Calu3 (cell line): ENCODE measurements around the gene BIVM. TPM values are rescaled to one million over a fixed set of nuclear protein-coding genes. Genes with fewer than 3 reads are reported as not detected.

ENCODE experiments used
- BruUV-seq: library from RNA; stranded (reverse); fragments of 400-500 nt; replicated peaks from 2 replicates; lab custom pipeline; 2021; lab: Mats Ljungman, UMichigan
- CTCF ChIA-PET: fragments of 300-600 bp; sonication (Branson Sonifier 250); formaldehyde crosslinking; loops from one replicate; lab custom pipeline; 2022; ENCODE audit warnings: antibody characterized with exemption; lab: Charles Lee
- DNase-seq: peaks from one replicate; pipeline ENCODE4 v3.0.0; 2022
- H3K27ac Mint-ChIP-seq: one replicate; pipeline ENCODE4 v1.8.0; 2022; ENCODE audit warnings: mixed read lengths; ENCODE audit not compliant: unreplicated experiment
- H3K27me3 Mint-ChIP-seq: one replicate; pipeline ENCODE4 v1.8.0; 2022; ENCODE audit warnings: mixed read lengths; ENCODE audit not compliant: unreplicated experiment
- H3K36me3 Mint-ChIP-seq: one replicate; pipeline ENCODE4 v1.8.0; 2022; ENCODE audit warnings: mild to moderate bottlenecking, moderate library complexity, mixed read lengths; ENCODE audit not compliant: insufficient read depth, unreplicated experiment
- H3K4me1 Mint-ChIP-seq: one replicate; pipeline ENCODE4 v1.8.0; 2022; ENCODE audit warnings: mild to moderate bottlenecking, low read depth, mixed read lengths; ENCODE audit not compliant: unreplicated experiment
- H3K4me3 Mint-ChIP-seq: one replicate; pipeline ENCODE4 v1.8.0; 2022; ENCODE audit warnings: mild to moderate bottlenecking, low read depth, moderate library complexity, mixed read lengths; ENCODE audit not compliant: unreplicated experiment
- H3K9me3 Mint-ChIP-seq: one replicate; pipeline ENCODE4 v1.8.0; 2022; ENCODE audit warnings: low read depth, mixed read lengths; ENCODE audit not compliant: unreplicated experiment
- intact Hi-C: fragments of 100-400 bp; cut with micrococcal nuclease; formaldehyde crosslinking; loops from one replicate; pipeline ENCODE4 v1.10.0; 2022; ENCODE audit not compliant: unreplicated experiment
- total RNA-seq: library from RNA; stranded (reverse); gene quantifications from 2 replicates; pipeline ENCODE4 v1.2.3, GENCODE V29; 2022
- TF ChIP-seq, protein P1 (sequence below): fragments of 200-600 bp; IDR thresholded peaks from one replicate; pipeline ENCODE4 v1.8.0; 2022; ENCODE audit warnings: antibody characterized with exemption; ENCODE audit not compliant: unreplicated experiment

The BIVM gene
- total RNA-seq, 1 experiment from 2014 or later = 12.6 TPM

DNA sequence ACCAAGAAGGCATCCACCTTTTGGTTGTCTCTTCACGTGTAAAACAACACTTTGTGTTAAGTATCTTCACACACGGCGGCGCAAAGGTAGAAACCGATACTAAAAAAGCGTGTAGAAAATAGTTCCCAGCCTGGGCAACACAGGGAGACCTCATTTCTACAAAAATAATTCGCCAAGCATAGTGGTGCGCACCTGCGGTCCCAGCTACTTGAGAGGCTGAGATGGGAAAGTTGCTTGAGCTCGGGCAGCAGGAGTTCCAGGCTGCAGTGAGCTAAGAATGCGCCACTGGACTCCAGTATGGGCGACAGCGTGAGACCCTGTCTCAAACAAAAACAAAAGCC is 46.3 kb downstream of the BIVM start:
- CTCF ChIA-PET = no interaction called here

DNA sequence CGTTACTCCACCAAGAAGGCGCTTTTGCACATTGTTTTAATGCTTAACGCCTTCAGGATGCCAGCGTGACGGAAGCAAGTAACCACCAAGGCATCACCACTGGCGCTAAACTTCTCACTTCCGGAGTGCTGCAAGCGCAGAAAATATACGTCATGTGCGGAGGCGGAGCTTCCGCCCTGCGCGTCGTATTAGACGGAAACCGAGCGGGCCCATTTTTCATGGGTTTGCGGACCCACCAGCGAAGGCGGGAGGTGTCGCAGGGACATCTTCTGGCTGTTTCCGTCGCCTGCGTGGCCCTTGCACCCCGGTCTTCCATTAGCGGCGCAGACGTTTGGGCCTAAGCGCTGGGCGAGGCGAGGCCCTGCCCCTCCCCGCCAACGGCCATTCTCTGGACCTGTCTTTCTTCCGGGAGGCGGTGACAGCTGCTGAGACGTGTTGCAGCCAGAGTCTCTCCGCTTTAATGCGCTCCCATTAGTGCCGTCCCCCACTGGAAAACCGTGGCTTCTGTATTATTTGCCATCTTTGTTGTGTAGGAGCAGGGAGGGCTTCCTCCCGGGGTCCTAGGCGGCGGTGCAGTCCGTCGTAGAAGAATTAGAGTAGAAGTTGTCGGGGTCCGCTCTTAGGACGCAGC is 46.8 kb downstream of the BIVM start, which contains the start of gene ERCC5:
Gene ERCC5, plus strand, starts transcription at position 403 of the 631 bp plus-strand sequence. CDS start 235 bp downstream, outside the sequence.
- peak within 1 kb of the TSS; percentile 52 for H3K27ac Mint-ChIP-seq
- BruUV-seq = no TSS peak
- TF ChIP-seq, protein P1, sequence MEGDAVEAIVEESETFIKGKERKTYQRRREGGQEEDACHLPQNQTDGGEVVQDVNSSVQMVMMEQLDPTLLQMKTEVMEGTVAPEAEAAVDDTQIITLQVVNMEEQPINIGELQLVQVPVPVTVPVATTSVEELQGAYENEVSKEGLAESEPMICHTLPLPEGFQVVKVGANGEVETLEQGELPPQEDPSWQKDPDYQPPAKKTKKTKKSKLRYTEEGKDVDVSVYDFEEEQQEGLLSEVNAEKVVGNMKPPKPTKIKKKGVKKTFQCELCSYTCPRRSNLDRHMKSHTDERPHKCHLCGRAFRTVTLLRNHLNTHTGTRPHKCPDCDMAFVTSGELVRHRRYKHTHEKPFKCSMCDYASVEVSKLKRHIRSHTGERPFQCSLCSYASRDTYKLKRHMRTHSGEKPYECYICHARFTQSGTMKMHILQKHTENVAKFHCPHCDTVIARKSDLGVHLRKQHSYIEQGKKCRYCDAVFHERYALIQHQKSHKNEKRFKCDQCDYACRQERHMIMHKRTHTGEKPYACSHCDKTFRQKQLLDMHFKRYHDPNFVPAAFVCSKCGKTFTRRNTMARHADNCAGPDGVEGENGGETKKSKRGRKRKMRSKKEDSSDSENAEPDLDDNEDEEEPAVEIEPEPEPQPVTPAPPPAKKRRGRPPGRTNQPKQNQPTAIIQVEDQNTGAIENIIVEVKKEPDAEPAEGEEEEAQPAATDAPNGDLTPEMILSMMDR = no peak
- H3K4me3 Mint-ChIP-seq = peak within 1 kb of the TSS; percentile 70
- H3K36me3 Mint-ChIP-seq = peaks cover 29% of the 10 kb centered on the region
- peak; percentile 77 for DNase-seq
- no peaks in the 10 kb centered on the region for H3K4me1 Mint-ChIP-seq
- intact Hi-C loops = loop anchor here (2.0 to 5.0 kb wide), 2 partner anchors 119 to 248 kb away; partner anchors contain the start of gene TPP2
- H3K27me3 Mint-ChIP-seq = no peaks in the 10 kb centered on the region
- CTCF ChIA-PET = no interaction called here
- H3K9me3 Mint-ChIP-seq = no peaks in the 10 kb centered on the region

More for the DNA sequence above, 46.3 kb downstream of the BIVM start:
- BruUV-seq = TSS peak; percentile 94
- DNase-seq = no peak
- intact Hi-C loops = loop anchor here (5.0 kb wide), 1 partner anchor 248 kb away; the partner anchor contains the start of gene TPP2
- Mint-ChIP-seq H3K4me3 (peak overlapping the region; percentile 70), H3K36me3 (peaks cover 25% of the 10 kb centered on the region), H3K4me1 (no peaks in the 10 kb centered on the region), H3K27ac (no peak overlapping the region), H3K9me3 (no peaks in the 10 kb centered on the region), H3K27me3 (no peaks in the 10 kb centered on the region)
- TF ChIP-seq, protein P1 = no peak

DNA sequence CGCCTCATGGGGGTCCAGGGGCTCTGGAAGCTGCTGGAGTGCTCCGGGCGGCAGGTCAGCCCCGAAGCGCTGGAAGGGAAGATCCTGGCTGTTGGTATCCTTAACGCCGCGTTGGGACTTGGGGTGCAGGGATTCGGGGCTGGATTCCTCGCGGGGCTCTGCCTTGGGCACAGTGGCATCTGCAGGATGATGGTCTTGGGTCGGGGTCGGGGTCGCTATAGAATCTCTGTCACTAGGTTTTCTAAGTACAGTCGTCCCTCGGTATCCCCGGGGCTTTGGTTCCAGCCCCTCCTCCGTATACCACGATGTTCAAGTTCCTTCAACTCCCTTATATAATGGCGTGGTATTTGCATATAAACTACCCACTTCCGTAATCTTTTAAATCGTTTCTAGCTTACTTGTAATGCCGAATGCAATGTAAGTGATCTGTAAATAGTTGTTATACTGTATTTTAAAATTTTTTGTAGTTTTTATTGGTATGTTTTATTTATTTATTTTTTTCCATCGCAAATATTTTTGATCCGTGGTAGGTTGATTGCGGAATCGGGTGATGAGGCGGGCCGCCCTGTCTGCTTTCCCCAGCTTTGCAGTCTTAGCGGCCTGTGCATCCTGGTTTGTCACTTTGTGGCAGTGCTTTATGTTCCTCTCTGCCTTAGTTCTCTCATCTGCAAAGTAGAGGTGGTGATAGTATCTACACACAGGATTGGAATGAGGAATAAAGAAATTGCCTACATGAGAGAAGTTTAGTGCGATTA is 47.5 kb downstream of the BIVM start:
- peak overlapping the region; percentile 70 for H3K4me3 Mint-ChIP-seq
- DNase-seq = no peak
- BruUV-seq = TSS peak; percentile 42
- H3K27ac Mint-ChIP-seq = peak overlapping the region; percentile 36
- no peaks in the 10 kb centered on the region for H3K27me3 Mint-ChIP-seq
- intact Hi-C loops = loop anchor here (1.0 to 5.0 kb wide), 3 partner anchors 120 to 266 kb away; partner anchors contain the start of gene TPP2
- TF ChIP-seq, protein P1 = no peak
- H3K4me1 Mint-ChIP-seq = no peaks in the 10 kb centered on the region
- CTCF ChIA-PET = interaction anchor here (0.6 kb wide), 1 partner anchor 252 kb away, joined by 3 read pairs; no protein-coding TSS in a partner anchor
- no peaks in the 10 kb centered on the region for H3K9me3 Mint-ChIP-seq
- H3K36me3 Mint-ChIP-seq = peaks cover 31% of the 10 kb centered on the region

- TF ChIP-seq, protein P1 = no peak
- intact Hi-C loops = loop anchor here (1.0 to 5.0 kb wide), 3 partner anchors 121 to 267 kb away; partner anchors contain the start of gene TPP2
- Mint-ChIP-seq H3K4me1 (no peaks in the 10 kb centered on the region), H3K9me3 (no peaks in the 10 kb centered on the region), H3K4me3 (peak overlapping the region; percentile 70), H3K36me3 (peaks cover 31% of the 10 kb centered on the region), H3K27ac (no peak overlapping the region), H3K27me3 (no peaks in the 10 kb centered on the region)
- DNase-seq = no peak
- CTCF ChIA-PET = no interaction called here
- BruUV-seq = no TSS peak
Measured at GRCh38 chr13:102847272-102848234, 48.6 kb downstream of the BIVM start.
